SW480 (cell line): ENCODE results near the gene LRR1.
"Not testable (repeated sequence)": the region's sequence is repeated elsewhere in the genome, so short reads cannot be mapped to it uniquely, and the experiment has no call there.

Experiments
- DNase-seq: peaks from one replicate; pipeline ENCODE4 v3.0.0-alpha.2; 2016; ENCODE audit warnings: low spot score

Gene LRR1

DNA sequence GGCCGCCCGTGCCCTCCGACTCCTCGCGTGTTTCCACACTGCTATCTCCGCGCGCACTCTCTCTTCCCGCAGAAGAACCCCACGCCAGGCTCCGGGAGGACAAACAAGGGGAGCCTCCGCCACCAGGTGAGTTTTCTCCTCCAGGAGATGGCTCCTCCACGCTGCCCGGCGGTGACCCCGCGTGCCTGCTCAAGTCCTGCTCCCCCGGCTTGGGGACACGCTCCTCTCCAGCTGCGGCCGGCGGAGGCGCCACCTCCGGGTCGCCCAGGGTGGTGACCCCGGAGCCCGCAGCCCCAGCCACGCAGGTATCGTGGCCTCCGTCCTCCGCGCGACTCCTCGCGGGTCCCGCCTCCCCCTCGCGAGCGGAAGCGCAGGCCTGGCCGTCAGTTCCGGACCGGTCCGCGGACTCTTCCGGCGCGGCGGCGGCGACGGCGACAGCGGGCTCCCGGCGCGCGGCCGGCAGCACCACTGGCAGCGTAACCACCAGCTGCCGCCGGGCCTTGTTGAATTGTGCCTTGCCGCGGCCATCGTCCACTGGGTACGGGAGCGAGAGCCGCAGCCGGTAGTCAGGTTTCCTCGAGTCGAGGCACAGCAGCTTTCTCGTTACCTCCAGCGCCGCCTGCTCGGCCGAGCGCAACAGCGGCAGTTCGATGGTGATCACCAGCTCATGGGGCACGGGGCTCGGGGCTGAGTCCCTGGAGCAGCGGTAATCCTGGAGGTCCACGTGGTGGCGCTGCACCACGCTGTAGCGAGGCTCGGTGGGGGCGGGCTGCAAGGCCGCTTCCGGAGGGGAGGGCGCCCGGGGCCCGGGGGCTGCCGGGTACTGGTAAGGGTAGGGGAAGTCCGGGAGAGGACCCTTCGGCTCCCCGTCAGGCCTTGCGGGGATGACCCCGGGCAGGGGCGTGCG lies 35.2 kb downstream of the LRR1 start:
- DNase-seq = peak; percentile 93

DNA sequence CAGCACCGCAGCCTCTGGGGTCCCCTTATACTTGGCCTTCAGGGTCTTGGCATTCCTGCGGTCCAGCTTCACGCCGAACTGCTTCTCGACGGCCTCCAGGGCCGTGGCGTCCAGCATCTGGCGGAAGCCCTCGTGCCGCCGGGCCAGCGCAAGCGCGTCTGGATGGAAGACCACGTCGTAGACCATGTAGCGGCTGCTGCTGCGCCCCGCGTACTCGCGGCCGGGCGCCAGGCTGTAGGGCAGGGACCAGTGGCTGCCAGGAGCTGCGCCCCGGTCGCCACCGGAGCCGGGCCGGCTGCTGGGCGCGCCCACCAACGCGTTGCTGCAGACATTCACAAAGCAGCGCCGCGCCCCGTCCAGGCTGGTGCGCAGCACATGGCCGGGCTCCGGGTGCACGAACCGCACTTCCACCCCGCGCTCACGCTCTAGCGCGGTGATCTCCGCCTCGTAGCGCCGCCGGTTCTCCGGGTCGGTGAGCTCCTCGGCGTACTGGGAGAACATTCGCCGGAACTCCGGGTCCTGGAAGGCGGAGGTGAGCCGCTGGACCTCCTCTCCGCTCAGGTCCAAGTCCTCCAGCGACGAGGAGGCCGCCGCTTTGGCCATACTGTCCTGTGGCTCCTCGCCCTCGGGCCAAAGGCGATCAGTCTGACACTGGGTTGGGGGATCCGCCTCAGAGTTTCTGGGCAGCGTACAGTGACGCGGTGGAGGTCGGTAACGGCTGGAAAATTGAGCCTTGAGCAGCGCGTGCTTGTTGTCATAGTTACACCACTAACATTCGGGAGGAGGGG lies 36.0 kb downstream of the LRR1 start, which contains the start of gene DNAAF2:
Gene DNAAF2, minus strand, starts transcription at position 698 of the 788 bp plus-strand sequence. Its CDS starts 95 bp downstream, at position 603.
- peak; percentile 64 for DNase-seq

DNA sequence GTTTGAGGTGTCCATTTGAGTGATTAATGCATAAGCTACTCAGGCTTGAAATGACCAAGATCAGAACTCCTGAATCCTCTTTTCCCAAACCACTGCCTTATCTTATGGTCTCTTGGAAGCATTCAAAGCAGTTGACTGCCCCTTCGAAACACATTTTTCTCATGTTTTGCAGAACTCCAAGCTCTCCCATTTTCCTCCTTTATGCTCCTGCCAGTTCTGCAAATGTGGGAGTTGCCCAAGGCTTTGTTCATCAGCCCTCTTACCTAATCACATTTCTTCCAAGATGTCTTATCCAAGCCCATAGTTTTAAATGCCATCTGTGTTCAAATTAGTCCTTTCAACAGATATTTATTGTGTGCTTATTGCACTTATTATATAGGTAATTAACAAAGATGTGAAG lies 38.1 kb downstream of the LRR1 start:
- DNase-seq = no peak

DNA sequence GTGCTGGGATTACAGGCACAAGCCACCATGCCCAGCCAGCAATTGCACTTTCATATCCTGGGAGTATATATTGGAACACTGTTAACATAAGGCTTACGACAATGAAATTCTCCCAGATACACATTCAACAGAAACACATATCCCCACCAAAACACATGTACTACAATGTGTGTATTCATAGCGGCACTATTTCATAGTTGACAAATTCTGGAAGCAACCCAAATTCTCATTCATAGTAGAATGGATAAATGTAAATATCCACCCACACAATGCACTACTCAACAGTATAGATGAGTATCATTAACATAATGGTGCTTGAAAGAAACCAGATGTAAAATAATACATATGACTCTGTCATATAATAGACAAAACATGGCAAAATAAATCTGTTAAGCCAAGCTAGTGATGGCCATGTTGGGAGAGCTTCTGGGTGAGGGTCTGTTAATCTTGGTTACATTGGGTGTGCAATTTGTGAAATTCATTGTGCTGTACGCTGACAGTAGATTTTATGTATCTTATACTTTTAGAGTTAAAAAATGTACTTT lies 38.9 kb downstream of the LRR1 start:
- DNase-seq = no peak

DNA sequence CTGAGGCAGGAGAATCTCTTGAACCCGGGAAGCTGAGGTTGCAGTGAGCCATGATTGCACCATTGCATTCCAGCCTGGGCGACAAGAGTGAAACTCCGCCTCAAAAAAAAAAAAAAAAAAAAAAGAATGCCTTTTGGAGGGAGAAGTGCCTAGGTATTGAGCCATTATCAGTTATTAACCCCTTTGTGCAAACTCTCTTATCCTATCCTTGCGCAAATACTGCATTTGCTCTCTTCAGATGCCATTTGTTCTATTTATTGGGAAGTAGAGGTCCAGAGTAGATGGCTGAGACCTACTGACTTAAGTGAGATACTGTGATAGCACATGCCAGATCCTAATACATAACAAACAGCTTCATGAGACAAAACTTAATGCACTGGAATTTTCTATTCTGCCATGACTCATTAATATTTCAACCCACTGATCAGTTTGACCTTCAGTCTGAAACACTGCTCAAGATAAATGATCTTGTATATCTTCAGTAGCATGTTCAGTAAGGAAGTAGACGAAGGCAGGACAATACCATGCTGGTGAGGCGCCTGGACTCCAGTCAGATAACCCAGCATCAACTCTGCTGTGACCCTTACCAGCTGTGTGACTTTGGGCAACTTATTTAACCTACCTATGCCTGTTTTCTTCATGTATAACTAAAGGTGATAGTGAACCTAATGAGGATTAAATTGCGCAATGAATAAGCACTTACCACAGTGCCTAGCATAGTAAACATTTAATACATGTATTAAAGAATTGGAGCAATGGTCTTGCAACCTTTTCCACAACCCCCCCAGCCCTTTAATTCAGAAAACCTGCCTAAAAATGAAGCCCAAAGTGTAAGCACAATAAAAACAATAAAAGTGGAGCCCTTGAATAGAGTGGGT lies 42.0 kb downstream of the LRR1 start:
- no peak for DNase-seq

DNA sequence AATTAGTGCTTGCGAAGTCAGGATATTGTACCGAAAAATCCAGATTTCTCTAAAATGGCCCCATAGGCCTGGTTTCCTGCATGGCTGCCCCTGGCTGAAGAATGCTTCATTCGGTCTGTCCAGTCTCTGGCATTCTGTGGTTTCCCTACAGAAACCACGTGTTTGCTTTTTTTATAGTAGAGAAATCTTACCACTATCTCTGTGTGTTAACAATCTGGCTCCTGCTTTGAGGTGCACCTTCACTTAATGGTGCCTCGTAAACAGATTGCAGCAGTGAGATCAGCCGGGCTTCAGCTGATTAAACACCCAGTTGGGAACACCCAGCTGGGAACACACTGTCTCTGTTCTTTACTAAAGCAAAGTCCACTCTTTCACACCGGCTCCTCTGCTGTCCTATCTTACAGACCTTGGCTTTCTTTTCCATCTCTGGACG lies 43.0 kb downstream of the LRR1 start:
- DNase-seq = peak; percentile 57

DNA sequence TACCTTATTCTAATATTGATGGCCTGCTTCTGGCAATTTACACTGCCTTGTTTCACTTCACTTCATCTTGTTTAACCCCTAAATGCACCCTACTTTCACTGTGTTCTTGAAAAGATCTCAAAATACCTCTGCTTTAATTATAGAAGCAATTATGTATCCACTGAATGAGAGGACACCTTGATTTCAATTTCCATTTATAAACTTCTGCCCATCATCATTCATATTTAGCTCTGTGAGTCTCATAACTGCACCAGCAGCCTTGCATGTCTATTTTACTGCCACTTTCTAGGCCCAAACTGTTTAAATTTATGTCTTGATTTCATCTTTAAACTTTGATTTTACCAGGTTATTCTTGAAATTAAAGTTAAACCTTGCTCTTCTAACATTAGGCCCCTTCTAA lies 43.4 kb downstream of the LRR1 start:
- DNase-seq = no peak

DNA sequence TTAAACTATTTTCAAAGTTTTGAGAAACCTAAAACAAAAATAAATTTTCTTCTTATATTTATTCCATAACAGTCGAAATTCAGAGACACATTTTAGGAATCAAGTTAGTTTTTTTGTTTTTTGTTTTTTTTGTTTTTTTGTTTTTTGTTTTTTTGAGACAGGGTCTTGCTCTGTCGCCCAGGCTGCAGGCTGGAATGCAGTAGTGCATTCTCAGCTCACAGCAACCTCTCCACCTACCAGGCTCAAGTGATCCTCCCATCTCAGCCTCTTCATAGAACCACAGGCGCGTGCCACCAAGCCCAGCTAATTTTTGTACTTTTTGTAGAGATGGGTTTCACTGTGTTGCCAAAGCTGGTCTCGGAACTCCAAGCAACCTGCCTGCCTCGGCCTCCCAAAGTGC lies 54.8 kb downstream of the LRR1 start:
- DNase-seq = no peak

DNA sequence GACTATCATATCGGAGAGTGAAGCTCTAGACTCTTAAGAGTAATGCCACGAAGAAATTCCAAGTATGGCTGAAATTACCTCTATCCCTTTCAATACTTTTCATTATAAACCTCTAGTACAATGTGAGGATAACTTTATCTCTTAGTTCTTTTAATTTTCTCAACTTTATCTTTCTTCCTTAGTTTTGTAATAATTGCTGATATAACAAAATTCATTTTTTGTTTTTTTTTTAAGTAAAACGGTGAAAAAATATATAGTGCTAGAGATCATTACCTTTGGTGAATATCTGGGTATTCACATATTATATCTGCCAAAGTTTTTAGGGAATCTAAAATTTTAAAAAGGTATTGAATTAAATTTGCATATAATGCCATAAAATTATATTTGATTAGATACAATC lies 55.8 kb downstream of the LRR1 start:
- no peak for DNase-seq

DNA sequence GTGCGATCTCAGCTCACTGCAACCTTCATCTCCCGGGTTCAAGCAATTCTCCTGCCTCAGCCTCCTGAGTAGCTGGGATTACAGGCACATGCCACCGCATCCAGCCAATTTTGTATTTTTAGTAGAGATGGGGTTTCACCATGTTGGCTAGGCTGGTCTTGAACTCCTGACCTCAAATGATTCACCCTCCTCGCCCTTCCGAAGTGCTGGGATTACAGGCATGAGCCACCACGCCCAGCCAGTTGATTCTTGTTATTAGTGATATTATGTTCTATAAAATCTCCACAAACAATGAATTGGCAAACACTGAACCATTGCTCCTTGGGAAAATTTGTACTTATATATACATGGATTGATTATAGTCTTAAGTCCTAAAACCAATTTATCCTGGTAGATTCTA lies 58.8 kb downstream of the LRR1 start:
- DNase-seq = not testable (repeated sequence)

DNA sequence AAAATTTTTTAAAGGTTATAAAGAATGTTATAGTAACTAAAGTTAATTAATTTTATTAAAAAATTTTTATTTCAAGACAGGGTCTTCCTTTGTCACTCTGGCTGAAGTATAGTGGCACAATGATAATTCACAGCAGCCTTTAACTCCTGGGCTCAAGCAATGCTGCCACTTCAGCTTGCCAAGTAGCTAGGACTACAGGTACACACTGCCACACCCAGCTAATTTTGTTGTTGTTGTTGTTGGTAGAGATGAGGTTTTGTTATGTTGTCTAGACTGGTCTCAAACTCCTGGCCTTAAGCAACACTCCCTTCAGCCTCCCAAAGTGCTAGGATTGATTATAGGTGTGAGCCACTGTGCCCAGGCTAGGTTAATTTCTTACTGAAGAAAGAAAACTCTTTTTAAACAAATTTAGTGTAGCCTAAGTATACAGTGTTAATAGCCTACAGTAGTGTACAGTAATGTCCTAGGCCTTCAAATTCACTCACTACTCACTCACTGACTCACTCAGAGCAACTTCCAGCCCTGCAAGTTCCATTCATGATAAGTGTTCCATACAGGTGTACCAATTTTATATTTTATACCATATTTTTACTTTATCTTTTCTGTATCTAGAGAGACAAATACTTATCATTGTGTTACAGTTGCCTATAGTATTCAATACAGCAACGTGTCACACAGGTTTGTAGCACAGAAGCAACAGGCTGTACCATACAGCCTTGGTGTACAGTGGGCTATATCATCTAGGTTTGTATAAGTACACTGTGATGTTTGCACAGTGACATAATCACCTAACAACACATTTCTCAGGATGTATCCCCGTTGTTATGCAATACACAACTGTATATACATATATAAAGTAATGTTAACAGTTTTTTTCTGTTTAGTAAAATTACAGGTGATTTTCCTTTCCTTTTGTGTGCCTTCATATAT lies 61.1 kb downstream of the LRR1 start:
- no peak for DNase-seq
